Endothelial cell of umbilical vein (primary cell): Measurements from ENCODE around the gene CDC25C. TPM values are rescaled to one million over a fixed set of nuclear protein-coding genes. Genes with fewer than 3 reads are reported as not detected.

Experiments used
- BruUV-seq: library from RNA; stranded (reverse); fragments of 400-500 nt; replicated peaks from 2 replicates; lab custom pipeline; 2021; lab: Mats Ljungman, UMichigan
- CTCF ChIA-PET: fragments of 300-600, 350-600 bp; sonication (Branson Sonifier 250); formaldehyde crosslinking; loops from one replicate; lab custom pipeline; 2021; ENCODE audit warnings: antibody characterized with exemption, inconsistent platforms; lab: Charles Lee
- POLR2A ChIA-PET: fragments of 300-600, 350-600 bp; sonication (Branson Sonifier 250); formaldehyde crosslinking; loops from one replicate; lab custom pipeline; 2021; ENCODE audit warnings: antibody characterized with exemption, inconsistent platforms; lab: Charles Lee
- DNase-seq: peaks from one replicate; pipeline ENCODE4 v3.0.0-alpha.2; 2011; ENCODE audit warnings: low read depth, low spot score
- FAIRE-seq: peaks from 2 replicates; lab custom pipeline; 2011; peaks lifted over from hg19 to GRCh38; lab: Jason Lieb, UNC
- H2AFZ ChIP-seq: 2 replicates; pipeline ENCODE4 v1.6.0; 2012; ENCODE audit warnings: low read depth, low read length, control low read depth, inconsistent platforms
- H3K27ac ChIP-seq: 2 replicates; pipeline ENCODE4 v1.5.1; 2011; ENCODE audit warnings: low read depth, mild to moderate bottlenecking, control low read depth, low read length, moderate library complexity; ENCODE audit not compliant: insufficient read depth
- H3K27me3 ChIP-seq, 2 experiments: 2 replicates each; pipeline versions ENCODE4 v1.6.0 to v1.6.1; 2011; ENCODE audit warnings: low read length in 2 of 2, mixed read lengths in 1 of 2; ENCODE audit not compliant: control insufficient read depth in 2 of 2, insufficient read depth in 2 of 2
- H3K36me3 ChIP-seq, 2 experiments: 2 replicates in 1 of 2; 3 replicates in 1 of 2; pipeline ENCODE4 v1.5.1; 2011; ENCODE audit warnings: low read length in 2 of 2, mild to moderate bottlenecking in 1 of 2, moderate library complexity in 1 of 2; ENCODE audit not compliant: control insufficient read depth in 2 of 2, insufficient read depth in 2 of 2; ENCODE audit errors: extremely low read depth in 1 of 2
- H3K4me1 ChIP-seq: 3 replicates; pipeline ENCODE4 v1.5.1; 2011; ENCODE audit warnings: mild to moderate bottlenecking, low read length; ENCODE audit not compliant: control insufficient read depth, insufficient read depth; ENCODE audit errors: extremely low read depth
- H3K4me2 ChIP-seq: 2 replicates; pipeline ENCODE4 v1.6.1; 2011; ENCODE audit warnings: low read length, control low read depth, mixed read lengths; ENCODE audit not compliant: insufficient read depth
- H3K4me3 ChIP-seq, 3 experiments: fragments of 200-600 bp in 1 of 3; sonication (generic), shearing (Covaris generic) in 1 of 3; replicated peaks in 1 of 3; 2 replicates each; pipeline ENCODE4 v1.5.1; 2011 to 2016; ENCODE audit warnings: control low read depth in 3 of 3, low read length in 3 of 3, mild to moderate bottlenecking in 2 of 3, inconsistent platforms in 1 of 3, low read depth in 1 of 3, moderate library complexity in 1 of 3; ENCODE audit not compliant: insufficient read depth in 1 of 3
- H3K79me2 ChIP-seq: 2 replicates; pipeline ENCODE4 v1.6.0; 2012; ENCODE audit warnings: low read length, inconsistent platforms; ENCODE audit not compliant: control insufficient read depth, insufficient read depth
- H3K9ac ChIP-seq: replicated peaks from 2 replicates; pipeline ENCODE3; 2011; ENCODE audit warnings: low read length, control low read depth; ENCODE audit not compliant: insufficient read depth; ENCODE audit errors: extremely low read depth
- H3K9me1 ChIP-seq: replicated peaks from 3 replicates; pipeline ENCODE4 v1.6.0; 2011; ENCODE audit warnings: mild to moderate bottlenecking, low read length; ENCODE audit not compliant: control insufficient read depth, insufficient read depth; ENCODE audit errors: extremely low read depth
- H3K9me3 ChIP-seq: replicated peaks from 2 replicates; pipeline ENCODE4 v1.5.1; 2012; ENCODE audit warnings: low read length, inconsistent platforms; ENCODE audit not compliant: control insufficient read depth, insufficient read depth
- H4K20me1 ChIP-seq: replicated peaks from 2 replicates; pipeline ENCODE3; 2011; ENCODE audit warnings: mild to moderate bottlenecking, low read length; ENCODE audit not compliant: control insufficient read depth, insufficient read depth; ENCODE audit errors: extremely low read depth
- EZH2 ChIP-seq: IDR thresholded peaks from 2 replicates; pipeline ENCODE4 v1.6.1; 2012; ENCODE audit warnings: borderline replicate concordance, low read depth, mild to moderate bottlenecking, moderate library complexity, low read length, inconsistent platforms; ENCODE audit not compliant: severe bottlenecking
- GATA2 ChIP-seq: IDR thresholded peaks from 2 replicates; pipeline ENCODE4 v1.7.0; 2011; ENCODE audit warnings: low read depth, mild to moderate bottlenecking, moderate library complexity, mixed read lengths, low read length; ENCODE audit not compliant: insufficient read length, insufficient read depth
- JUN ChIP-seq: IDR thresholded peaks from 2 replicates; pipeline ENCODE4 v1.6.1; 2011; ENCODE audit warnings: borderline replicate concordance, low read depth; ENCODE audit not compliant: insufficient read length, insufficient read depth
- MAX ChIP-seq: IDR thresholded peaks from 2 replicates; pipeline ENCODE4 v1.6.1; 2011; ENCODE audit not compliant: insufficient read depth, insufficient read length
- POLR2A ChIP-seq: IDR thresholded peaks from 2 replicates; pipeline ENCODE4 v1.6.1; 2012; ENCODE audit warnings: low read depth, mild to moderate bottlenecking, control low read depth, low read length
- dilution Hi-C: fragments of 300-500 bp; cut with MboI; formaldehyde crosslinking; loops from one replicate; pipeline ENCODE4 v1.15.0; 2019; ENCODE audit warnings: low sequenced_read_pairs; ENCODE audit not compliant: extremely low pct_ligation_motif_present
- intact Hi-C: fragments of 100-400 bp; cut with micrococcal nuclease; formaldehyde crosslinking; loops from one replicate; pipeline ENCODE4 v1.10.0; 2022
- polyA plus RNA-seq, 4 experiments: library from polyadenylated mRNA; depleted of rRNA in 3 of 4; stranded (reverse) in 3 of 4; unstranded in 1 of 4; fragments of >200 nt; gene quantifications; 2 replicates each; pipeline versions ENCODE4 v1.2.1 to v1.2.3, GENCODE V29; 2011 to 2012; ENCODE audit warnings: missing spikeins in 1 of 4
- total RNA-seq: library from RNA; stranded (reverse); gene quantifications from 2 replicates; pipeline ENCODE4 v1.2.3, GENCODE V29; 2021

The CDC25C gene
- total and polyA plus RNA-seq, 2 donors (not counting 3 experiments of a cell fraction or from before 2014, with no cell fraction given): 8.1 to 13.6 TPM

- no peak for DNase-seq
- no peak for FAIRE-seq
- H4K20me1 ChIP-seq: no peaks in the 10 kb centered on the region
- no TSS peak for BruUV-seq
- H3K4me3 ChIP-seq: no peak overlapping the region
- no peaks in the 10 kb centered on the region for H3K9me3 ChIP-seq
- H3K27me3 ChIP-seq: no peaks in the 10 kb centered on the region
- no peak overlapping the region for H3K4me2 ChIP-seq
- no peak overlapping the region for H2AFZ ChIP-seq
- H3K36me3 ChIP-seq: no peaks in the 10 kb centered on the region
- TF ChIP-seq MAX (no peak), EZH2 (no peak), POLR2A (no peak), GATA2 (no peak), JUN (no peak)
- H3K9me1 ChIP-seq: no peaks in the 10 kb centered on the region
- no peak overlapping the region for H3K27ac ChIP-seq
- H3K4me1 ChIP-seq: no peaks in the 10 kb centered on the region
- no peak overlapping the region for H3K9ac ChIP-seq
- H3K79me2 ChIP-seq: no peaks in the 10 kb centered on the region
- intact Hi-C loops: no loop called here
- dilution Hi-C loops: no loop called here
- ChIA-PET CTCF (interaction anchor here (0.7 to 1.0 kb wide), 2 partner anchors 22 to 93 kb away, joined by 3 to 5 read pairs; no protein-coding TSS in a partner anchor), POLR2A (interaction anchor here (1.0 kb wide), 1 partner anchor 22 kb away, joined by 3 read pairs; the partner anchor contains the start of gene FAM53C)
Observed at GRCh38 chr5:138316355-138316754, 15.2 kb downstream of the CDC25C start.

- H3K27ac ChIP-seq: no peak overlapping the region
- no peak overlapping the region for H2AFZ ChIP-seq
- H4K20me1 ChIP-seq: no peaks in the 10 kb centered on the region
- no peaks in the 10 kb centered on the region for H3K36me3 ChIP-seq
- FAIRE-seq: no peak
- no peak for TF ChIP-seq JUN
- no peak overlapping the region for H3K4me2 ChIP-seq
- no peaks in the 10 kb centered on the region for H3K9me1 ChIP-seq
- ChIA-PET CTCF (interaction anchor here (1.0 kb wide), 1 partner anchor 93 kb away, joined by 5 read pairs; no protein-coding TSS in a partner anchor), POLR2A (no interaction called here)
- no peak for DNase-seq
- H3K79me2 ChIP-seq: no peaks in the 10 kb centered on the region
- BruUV-seq: no TSS peak
- H3K9ac ChIP-seq: no peak overlapping the region
- dilution Hi-C loops: no loop called here
- intact Hi-C loops: no loop called here
- H3K4me3 ChIP-seq: no peak overlapping the region
- H3K27me3 ChIP-seq: no peaks in the 10 kb centered on the region
- H3K9me3 ChIP-seq: no peaks in the 10 kb centered on the region
- no peaks in the 10 kb centered on the region for H3K4me1 ChIP-seq
Observed at GRCh38 chr5:138315751-138316278, 15.8 kb downstream of the CDC25C start.
